GM10266 (cell line): Measurements from ENCODE around the gene ERFL.

Experiments used
- DNase-seq: peaks from one replicate; pipeline ENCODE4 v3.0.0; 2012; ENCODE audit errors: extremely low spot score
- CTCF ChIP-seq: IDR thresholded peaks from 2 replicates; pipeline ENCODE4 v1.5.1; 2012; ENCODE audit warnings: mild to moderate bottlenecking, low read depth; ENCODE audit not compliant: control insufficient read depth, insufficient read depth; ENCODE audit errors: missing control alignments

Gene ERFL

GRCh38 chr19:41910992-41911888, 17.0 kb downstream of the ERFL start:
- DNase-seq: no peak
- TF ChIP-seq CTCF: no peak

GRCh38 chr19:41910240-41910991, 17.8 kb downstream of the ERFL start:
- TF ChIP-seq CTCF: no peak
- no peak for DNase-seq

GRCh38 chr19:41909706-41910105, 18.5 kb downstream of the ERFL start:
- DNase-seq: no peak
- TF ChIP-seq CTCF: no peak

GRCh38 chr19:41908724-41909464, 19.4 kb downstream of the ERFL start:
- DNase-seq: no peak

GRCh38 chr19:41907994-41908615, 20.1 kb downstream of the ERFL start:
- no peak for TF ChIP-seq CTCF
- no peak for DNase-seq

More at GRCh38 chr19:41908724-41909464, 19.4 kb downstream of the ERFL start:
- no peak for TF ChIP-seq CTCF

- no peak for TF ChIP-seq CTCF
- DNase-seq: no peak
Measured at GRCh38 chr19:41906916-41907680, 21.2 kb downstream of the ERFL start.
